ENCODE data around the gene MRPL19.
A peak's percentile ranks its signal among the peaks of the same experiment; 100 is the strongest.

GRCh38 chr2:75608684-75609333 is 37.8 kb upstream of the MRPL19 start:
- peak; percentile 96 for TF ChIP-seq CTCF (IDR thresholded peaks at IDR 0.05; ENCODE audit: insufficient read depth, low read length, poor library complexity, severe bottlenecking)
- no peak for TF ChIP-seq EZH2phosphoT487 (conservative IDR thresholded peaks at IDR 0.05; ENCODE audit: low read length)
